Lower lobe of right lung (tissue), 2 donors: ENCODE results near the gene ZNF556. TPM values are rescaled to one million over a fixed set of nuclear protein-coding genes. Genes with fewer than 3 reads are reported as not detected.

Experiments
- ATAC-seq, 2 donors: fragments of 200-7000 bp; cut with Tn5 transposase; one replicate each; pipeline ENCODE4 v1.9.1; 2020 to 2022; ENCODE audit warnings: mild to moderate bottlenecking in 2 of 2, moderate library complexity in 2 of 2
- DNase-seq: peaks from one replicate; pipeline ENCODE4 v3.0.0-alpha.2; 2020
- H3K27ac ChIP-seq: fragments of 200-600 bp; one replicate; pipeline ENCODE4 v1.8.0; 2022
- H3K27me3 ChIP-seq: fragments of 200-600 bp; one replicate; pipeline ENCODE4 v1.8.0; 2022; ENCODE audit warnings: low read depth
- H3K36me3 ChIP-seq: fragments of 200-600 bp; one replicate; pipeline ENCODE4 v1.8.0; 2022; ENCODE audit warnings: mild to moderate bottlenecking
- H3K4me1 ChIP-seq: fragments of 200-600 bp; one replicate; pipeline ENCODE4 v1.8.0; 2022
- H3K4me3 ChIP-seq: fragments of 200-600 bp; one replicate; pipeline ENCODE4 v1.8.0; 2022; ENCODE audit warnings: mild to moderate bottlenecking
- H3K9me3 ChIP-seq: fragments of 200-600 bp; one replicate; pipeline ENCODE4 v1.8.0; 2022
- CTCF ChIP-seq: fragments of 200-600 bp; IDR thresholded peaks from one replicate; pipeline ENCODE4 v1.8.0; 2022; ENCODE audit warnings: antibody characterized with exemption, mild to moderate bottlenecking
- intact Hi-C: fragments of 100-400 bp; cut with DNase I; formaldehyde crosslinking; loops from one replicate; pipeline ENCODE4 v1.11.0; 2022
- total RNA-seq: library from RNA; stranded (reverse); fragmentation: NEBNext Ultra II Directional; extraction: Animal tissue kit (Norgen Biotek cat#: 25700); gene quantifications from one replicate; pipeline ENCODE4 v1.2.1, GENCODE V29; 2021
- donor health status: DM: no; HTN: yes; CAD: no; lungs with severe emphysema.

ZNF556 gene
- total RNA-seq, 1 donor from 2014 or later: not detected

DNA sequence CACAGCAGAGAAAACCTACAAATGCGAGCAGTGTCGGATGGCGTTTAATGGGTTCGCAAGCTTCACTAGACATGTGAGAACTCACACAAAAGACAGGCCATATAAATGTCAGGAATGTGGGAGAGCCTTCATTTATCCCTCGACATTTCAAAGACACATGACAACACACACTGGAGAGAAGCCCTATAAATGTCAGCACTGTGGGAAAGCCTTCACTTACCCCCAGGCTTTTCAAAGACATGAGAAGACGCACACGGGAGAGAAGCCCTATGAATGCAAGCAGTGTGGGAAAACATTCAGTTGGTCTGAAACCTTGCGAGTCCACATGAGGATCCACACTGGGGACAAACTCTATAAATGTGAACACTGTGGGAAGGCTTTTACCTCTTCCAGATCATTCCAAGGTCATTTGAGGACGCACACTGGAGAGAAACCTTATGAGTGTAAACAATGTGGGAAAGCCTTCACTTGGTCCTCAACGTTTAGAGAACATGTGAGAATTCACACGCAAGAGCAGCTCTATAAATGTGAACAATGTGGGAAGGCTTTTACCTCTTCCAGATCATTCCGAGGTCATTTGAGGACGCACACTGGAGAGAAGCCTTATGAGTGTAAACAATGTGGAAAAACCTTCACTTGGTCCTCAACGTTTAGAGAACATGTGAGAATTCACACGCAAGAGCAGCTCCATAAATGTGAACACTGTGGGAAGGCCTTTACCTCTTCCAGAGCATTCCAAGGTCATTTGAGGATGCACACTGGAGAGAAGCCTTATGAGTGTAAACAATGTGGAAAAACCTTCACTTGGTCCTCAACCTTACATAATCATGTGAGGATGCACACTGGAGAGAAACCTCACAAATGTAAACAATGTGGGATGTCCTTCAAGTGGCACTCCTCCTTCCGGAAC lies 50.4 kb downstream of the ZNF556 start:
- ATAC-seq (no peak), DNase-seq (no peak)
- H3K27ac ChIP-seq: no peak overlapping the region
- intact Hi-C loops: no loop called here
- TF ChIP-seq CTCF: no peak
- H3K4me3 ChIP-seq: no peak overlapping the region
- H3K4me1 ChIP-seq: no peaks in the 10 kb centered on the region
- no peaks in the 10 kb centered on the region for H3K27me3 ChIP-seq
- H3K9me3 ChIP-seq: peaks cover 15% of the 10 kb centered on the region
- H3K36me3 ChIP-seq: peaks cover 39% of the 10 kb centered on the region

GRCh38 chr19:2922987-2923386 lies 55.9 kb downstream of the ZNF556 start:
- intact Hi-C loops: no loop called here
- Histone ChIP-seq H3K4me1 (peaks cover 6% of the 10 kb centered on the region), H3K4me3 (no peak overlapping the region), H3K27ac (no peak overlapping the region), H3K9me3 (peaks cover 4% of the 10 kb centered on the region), H3K27me3 (no peaks in the 10 kb centered on the region), H3K36me3 (peaks cover 3% of the 10 kb centered on the region)
- no peak for TF ChIP-seq CTCF
- no peak for DNase-seq
- peak; percentile 61 to 87 for ATAC-seq

- Histone ChIP-seq H3K4me3 (no peak overlapping the region), H3K4me1 (peaks cover 6% of the 10 kb centered on the region), H3K27me3 (no peaks in the 10 kb centered on the region), H3K36me3 (no peaks in the 10 kb centered on the region), H3K9me3 (no peaks in the 10 kb centered on the region), H3K27ac (peak overlapping the region; percentile 11)
- ATAC-seq: peak; percentile 32 to 39
- intact Hi-C loops: no loop called here
- TF ChIP-seq CTCF: no peak
- DNase-seq: no peak
Measured at GRCh38 chr19:2923510-2923909, 56.4 kb downstream of the ZNF556 start.

- intact Hi-C loops: no loop called here
- H3K27me3 ChIP-seq: no peaks in the 10 kb centered on the region
- no peak for DNase-seq
- H3K36me3 ChIP-seq: no peaks in the 10 kb centered on the region
- no peak overlapping the region for H3K27ac ChIP-seq
- ATAC-seq: peak in 1 of 2 donors; percentile 29
- peaks cover 6% of the 10 kb centered on the region for H3K4me1 ChIP-seq
- peaks cover 5% of the 10 kb centered on the region for H3K9me3 ChIP-seq
- no peak for TF ChIP-seq CTCF
- H3K4me3 ChIP-seq: no peak overlapping the region
Measured at GRCh38 chr19:2926341-2927031, 59.4 kb downstream of the ZNF556 start.

DNA sequence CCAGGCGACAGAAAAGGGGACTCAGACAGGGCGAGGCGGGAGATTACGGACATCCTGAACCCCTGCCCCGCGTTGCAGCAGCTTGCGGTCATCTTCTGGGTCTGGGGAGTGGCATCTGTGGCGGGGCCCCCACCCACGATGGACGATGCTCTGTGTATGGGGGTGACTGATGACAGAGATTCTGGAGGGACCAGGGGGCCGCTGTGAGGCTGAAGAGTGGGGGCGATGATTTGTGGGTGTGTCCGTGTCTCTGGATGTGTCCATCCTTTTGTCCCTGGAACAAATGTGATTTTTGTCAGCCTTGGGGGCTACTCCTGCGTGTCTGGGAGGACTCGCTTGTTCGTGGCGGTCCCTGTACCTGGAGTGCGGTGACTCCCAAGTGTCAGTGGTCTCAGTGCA lies 59.9 kb downstream of the ZNF556 start:
- Histone ChIP-seq H3K27me3 (no peaks in the 10 kb centered on the region), H3K9me3 (peaks cover 9% of the 10 kb centered on the region), H3K4me1 (peaks cover 6% of the 10 kb centered on the region), H3K4me3 (no peak overlapping the region), H3K27ac (no peak overlapping the region), H3K36me3 (no peaks in the 10 kb centered on the region)
- DNase-seq (no peak), ATAC-seq (no peak)
- no peak for TF ChIP-seq CTCF
- intact Hi-C loops: no loop called here

Other genes with a start within 250 kb of the ZNF556 start
- 6.2 TPM for gene GNG7, start 164.6 kb upstream of the ZNF556 start, total RNA-seq
- 0.71 TPM for gene DIRAS1, start 146.0 kb upstream of the ZNF556 start, total RNA-seq
- gene SLC39A3, start 127.3 kb upstream of the ZNF556 start, total RNA-seq: 24.4 TPM
- 41.6 TPM for gene SGTA, start 84.1 kb upstream of the ZNF556 start, total RNA-seq
- gene THOP1, start 81.8 kb upstream of the ZNF556 start, total RNA-seq: 34.9 TPM
- gene ZNF554, start 47.5 kb upstream of the ZNF556 start, total RNA-seq: 4.2 TPM
- 7.7 TPM for gene ZNF555, start 25.9 kb upstream of the ZNF556 start, total RNA-seq
- 5.1 TPM for gene ZNF57, start 33.6 kb downstream of the ZNF556 start, total RNA-seq
- gene ZNF77, start 77.6 kb downstream of the ZNF556 start, total RNA-seq: 5.3 TPM
- 4.2 TPM for gene TLE6, start 110.2 kb downstream of the ZNF556 start, total RNA-seq
- 42.7 TPM for gene TLE2, start 161.9 kb downstream of the ZNF556 start, total RNA-seq
- gene TLE5, start 195.2 kb downstream of the ZNF556 start, total RNA-seq: 413 TPM
- gene GNA11, start 227.0 kb downstream of the ZNF556 start, total RNA-seq: 60.6 TPM